HG02852 (cell line): ENCODE data around the gene ANKMY2.
A peak's percentile ranks its signal among the peaks of the same experiment; 100 is the strongest.

ENCODE experiments used
- ATAC-seq: cut with Tn5 transposase; IDR thresholded peaks from one replicate; pipeline ENCODE4 v1.9.1; 2021; ENCODE audit warnings: mild to moderate bottlenecking, moderate library complexity; ENCODE audit not compliant: unreplicated experiment

ANKMY2 gene

DNA sequence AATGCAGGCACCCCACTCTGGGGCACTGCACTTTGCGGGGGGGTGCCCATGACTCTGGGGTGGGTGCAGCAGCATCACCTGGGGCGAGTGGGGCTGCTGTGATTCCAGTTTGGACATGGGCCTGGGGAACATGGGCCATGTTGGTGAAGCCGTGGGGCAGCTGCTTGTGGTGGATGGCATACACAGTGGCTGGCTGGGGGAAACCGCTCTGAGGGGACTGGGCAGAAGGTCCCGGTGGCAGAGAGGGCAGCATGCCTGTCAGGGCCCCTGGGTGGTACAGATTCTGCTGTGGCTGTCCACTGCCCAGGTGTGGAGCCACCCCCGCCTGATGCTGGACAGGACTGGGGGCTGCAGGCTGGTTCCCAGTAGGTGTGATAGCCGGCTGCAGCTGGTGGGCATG is 61.7 kb downstream of the ANKMY2 start:
- ATAC-seq = no peak

DNA sequence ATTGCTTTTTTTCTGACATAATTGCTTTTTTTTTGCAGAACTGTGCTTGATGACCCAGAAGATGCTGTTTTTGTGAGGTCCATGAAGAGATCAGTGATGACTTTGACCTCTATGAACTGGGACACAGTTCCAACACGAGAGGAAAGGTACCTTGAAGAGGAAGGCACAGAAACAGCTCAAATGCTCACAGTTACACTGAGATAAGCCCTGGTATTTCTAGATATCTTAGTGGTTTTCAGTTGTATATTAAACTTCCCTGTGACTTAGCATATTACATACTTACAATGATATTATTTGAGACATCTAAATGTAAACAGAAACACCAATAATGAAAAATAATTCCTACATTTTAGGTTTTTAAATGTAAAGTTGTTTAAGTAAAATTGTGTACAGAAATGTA is 64.3 kb downstream of the ANKMY2 start:
- ATAC-seq = no peak

GRCh38 chr7:16579216-16579615 is 66.3 kb downstream of the ANKMY2 start:
- no peak for ATAC-seq

DNA sequence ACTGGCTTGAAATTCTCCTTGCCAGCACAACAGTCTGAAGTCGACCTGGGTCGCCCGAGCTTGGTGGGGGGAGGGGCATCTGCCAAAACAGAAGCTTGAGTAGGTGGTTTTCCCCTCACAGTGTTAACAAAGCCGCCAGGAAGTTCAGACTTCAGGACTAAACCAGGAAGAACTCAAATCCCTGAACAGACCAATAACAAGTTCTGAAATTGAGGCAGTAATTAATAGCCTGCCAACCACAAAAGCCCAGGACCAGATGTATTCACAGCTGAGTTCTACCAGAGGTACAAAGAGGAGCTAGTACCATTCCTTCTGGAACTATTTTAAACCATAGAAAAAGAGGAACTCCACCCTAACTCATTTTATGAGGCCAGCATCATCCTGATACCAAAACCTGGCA is 73.6 kb downstream of the ANKMY2 start:
- ATAC-seq = no peak

GRCh38 chr7:16564909-16565426 is 80.6 kb downstream of the ANKMY2 start:
- peak; percentile 65 for ATAC-seq

- no peak for ATAC-seq
These were observed 81.6 kb downstream of the ANKMY2 start for GRCh38 chr7:16564023-16564380.

DNA sequence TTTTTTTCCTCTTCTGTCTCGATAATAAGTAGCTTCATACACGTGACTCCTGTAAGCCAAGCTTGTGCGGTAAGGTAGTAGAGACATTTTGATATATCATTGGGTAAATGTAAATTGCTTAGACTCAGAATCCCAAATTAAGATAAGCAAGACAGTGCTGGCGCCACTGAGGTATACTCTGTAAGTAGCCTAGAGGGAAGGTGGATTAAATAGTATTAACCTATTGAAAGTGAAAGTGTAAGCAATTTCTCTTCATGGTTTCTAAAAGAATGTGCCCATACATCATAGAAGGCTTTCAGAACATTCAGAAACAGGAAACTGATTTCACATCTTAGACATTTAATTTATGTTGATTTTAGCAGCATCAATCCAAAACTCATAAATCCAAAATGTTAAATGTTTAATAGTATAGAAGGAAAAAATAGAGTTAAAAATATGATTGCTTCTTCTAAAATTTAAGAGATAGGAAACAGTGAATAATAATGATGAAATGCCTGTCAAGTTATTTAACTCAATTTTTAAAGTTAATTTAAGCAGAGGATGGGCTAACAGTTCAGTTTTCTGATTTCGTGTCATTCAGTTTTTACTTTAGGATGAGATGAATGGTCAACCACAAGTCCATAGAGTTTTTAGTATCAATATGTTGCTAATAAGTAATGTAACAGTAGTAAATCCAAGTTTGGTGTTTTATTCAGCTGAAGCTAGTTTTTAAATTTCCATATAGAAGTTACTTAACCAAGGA is 82.1 kb downstream of the ANKMY2 start:
- ATAC-seq = peak; percentile 68

DNA sequence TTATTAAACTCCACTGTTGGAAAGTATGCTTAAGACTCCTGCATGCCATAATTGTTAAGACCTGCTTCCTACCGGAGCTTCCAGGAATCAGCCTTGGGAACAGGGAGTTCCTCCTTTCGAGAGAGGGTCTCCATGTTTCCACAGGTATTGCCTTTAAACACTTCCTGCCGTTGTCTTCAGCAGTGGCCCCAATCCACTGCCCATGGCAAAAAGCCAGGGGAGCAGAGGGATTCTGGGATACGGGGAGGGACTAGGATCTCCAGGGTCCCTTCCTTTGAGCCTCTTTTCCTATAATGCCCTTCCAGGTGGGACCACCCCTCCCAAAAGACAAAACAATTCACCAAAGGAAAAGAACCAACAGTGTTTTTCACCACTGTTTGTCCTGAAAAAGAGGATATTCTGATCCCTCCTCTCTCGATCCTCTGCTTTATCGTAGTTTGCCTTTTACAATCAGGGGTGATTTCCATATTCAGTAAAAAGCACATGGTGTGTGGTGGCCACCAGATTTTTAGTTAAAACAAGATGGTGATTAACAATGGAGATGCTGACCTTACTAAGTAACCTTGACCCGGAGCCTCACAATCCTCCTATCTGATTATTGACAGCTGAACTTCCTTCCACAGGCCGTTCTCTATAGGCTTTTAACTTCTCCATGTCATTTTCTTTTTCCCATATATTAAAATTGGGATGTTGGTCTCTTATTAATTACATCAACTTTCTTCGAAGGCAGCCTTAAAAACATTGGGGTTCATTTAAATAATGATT is 82.9 kb downstream of the ANKMY2 start:
- no peak for ATAC-seq

- no peak for ATAC-seq
These were observed 83.6 kb downstream of the ANKMY2 start for GRCh38 chr7:16561943-16562342.

DNA sequence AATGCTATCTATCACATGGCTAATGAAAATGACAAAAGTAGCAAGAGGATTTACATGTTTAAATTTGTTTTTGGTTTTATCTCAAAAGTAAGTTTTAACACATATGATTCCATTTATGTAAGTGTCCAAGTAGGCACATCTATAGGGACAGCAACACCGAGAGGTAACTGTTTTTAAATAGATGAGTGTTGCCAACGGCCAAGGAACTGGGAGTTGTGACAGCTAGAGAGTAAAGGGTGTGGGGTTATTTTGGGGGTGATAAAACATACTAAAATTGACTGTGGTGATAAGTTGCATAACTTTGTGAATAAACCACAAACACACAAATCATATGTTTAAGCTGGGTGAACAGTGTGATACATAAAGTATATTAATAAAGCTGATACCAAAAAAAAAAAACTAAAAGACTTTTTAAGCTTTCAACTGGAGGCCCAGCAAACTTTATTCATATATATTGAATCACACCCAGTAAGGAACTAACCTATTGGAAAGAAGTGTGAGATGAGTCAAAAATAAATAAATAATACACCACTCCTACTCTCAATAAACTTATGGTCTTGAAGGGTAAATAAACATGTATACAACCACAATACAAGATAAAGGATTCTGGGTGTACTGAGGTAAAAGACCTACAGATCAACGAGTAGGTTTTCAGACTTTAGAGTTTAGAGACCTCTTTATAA is 85.9 kb downstream of the ANKMY2 start:
- ATAC-seq = no peak

- ATAC-seq = no peak
These were observed 86.7 kb downstream of the ANKMY2 start for GRCh38 chr7:16558761-16559302.

DNA sequence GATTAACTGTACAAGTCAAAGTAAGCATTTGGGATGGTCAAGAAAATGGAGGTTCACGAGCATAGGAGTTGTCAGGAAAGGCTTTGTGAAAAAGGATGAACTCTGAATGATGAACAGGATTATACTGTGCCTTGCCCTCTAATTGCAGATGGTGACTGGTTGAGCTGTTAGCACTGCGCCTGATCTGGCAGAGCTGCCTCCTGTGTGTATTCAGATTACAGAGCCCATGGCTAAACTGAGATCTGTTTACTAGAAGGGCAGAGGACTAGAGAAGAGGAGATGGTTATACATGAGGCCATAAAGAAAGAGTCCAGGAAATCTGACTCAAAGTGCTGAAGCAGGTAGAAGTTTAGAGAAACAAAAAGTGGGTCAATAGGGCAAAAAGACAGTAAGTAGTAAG is 89.2 kb downstream of the ANKMY2 start:
- no peak for ATAC-seq

- no peak for ATAC-seq
These were observed 90.9 kb downstream of the ANKMY2 start for GRCh38 chr7:16554518-16555236.

- no peak for ATAC-seq
These were observed 94.9 kb downstream of the ANKMY2 start for GRCh38 chr7:16550671-16551070.
